ENCODE data around the gene CLASP1. TPM values are rescaled to one million over a fixed set of nuclear protein-coding genes. Genes with fewer than 3 reads are reported as not detected.
"Not testable (repeated sequence)": the region's sequence is repeated elsewhere in the genome, so short reads cannot be mapped to it uniquely, and the experiment has no call there.

CLASP1 gene
- total RNA-seq, 2 experiments from 2014 or later, result 33.8 to 72.4 TPM

DNA sequence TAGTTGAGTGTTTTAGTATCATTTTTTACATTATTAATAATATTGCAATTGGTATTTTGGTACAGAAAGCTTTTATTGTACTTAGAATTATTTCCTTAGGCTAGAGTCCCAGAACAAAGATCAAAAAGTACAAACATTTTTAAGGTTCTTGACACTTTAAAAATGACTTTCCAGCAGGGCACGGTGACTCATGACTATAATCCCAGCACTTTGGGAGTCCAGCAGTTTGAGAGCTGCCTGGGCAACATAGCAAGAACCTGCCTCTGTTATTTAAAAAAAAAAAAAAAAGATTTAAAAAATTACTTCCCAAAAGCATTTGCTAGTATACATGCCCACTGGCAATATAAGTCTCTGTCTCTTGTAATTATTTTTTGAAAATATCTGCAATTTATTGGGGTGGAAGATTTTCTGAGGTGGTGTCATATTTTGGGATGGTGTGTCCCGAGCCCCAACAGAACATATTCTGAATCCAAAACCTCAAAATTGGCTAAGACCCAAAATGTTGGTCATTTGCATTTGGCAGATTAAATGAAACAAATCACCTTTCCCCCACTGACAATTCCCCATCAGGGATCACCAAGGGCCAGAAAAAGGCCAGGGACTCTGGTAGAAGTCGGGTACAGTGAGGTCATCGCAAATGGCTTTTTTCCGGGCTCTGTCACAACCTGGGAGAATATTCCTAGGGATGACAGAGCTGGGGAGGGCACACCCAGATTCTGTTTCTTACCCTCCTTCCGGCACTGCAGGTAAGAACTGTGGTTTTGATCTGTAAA lies 45.3 kb upstream of the CLASP1 start:
- CTCF ChIA-PET (ENCODE audit: unreplicated experiment), result no interaction called here
- intact Hi-C loops (cut with micrococcal nuclease; ENCODE audit: unreplicated experiment), result no loop called here
- Histone ChIP-seq H3K9me2 (ENCODE audit: insufficient read depth, low read length) (no peaks in the 10 kb centered on the region), H2AFZ (ENCODE audit: low read length) (no peak overlapping the region), H3K9me3 (ENCODE audit: low read length) (no peaks in the 10 kb centered on the region), H4K20me1 (ENCODE audit: insufficient read depth, low read length) (no peaks in the 10 kb centered on the region), H3K4me1 (ENCODE audit: insufficient read depth, low read length, poor library complexity, severe bottlenecking) (peaks cover 5% of the 10 kb centered on the region), H3K27ac (ENCODE audit: low read depth, low read length, poor library complexity, severe bottlenecking) (no peak overlapping the region), H3K4me2 (ENCODE audit: low read length) (no peak overlapping the region), H3K79me2 (ENCODE audit: insufficient read depth, low read depth, low read length) (no peaks in the 10 kb centered on the region), H3K36me3 (ENCODE audit: insufficient read depth, low read length) (no peaks in the 10 kb centered on the region), H3K4me3 (ENCODE audit: low read depth, low read length, poor library complexity, severe bottlenecking) (no peak overlapping the region)
- no TSS peak for BruUV-seq (replicated peaks)
- POLR2A ChIA-PET, result interaction anchor here (0.6 to 0.9 kb wide), 2 partner anchors 13 to 285 kb away, joined by 3 to 4 read pairs; no protein-coding TSS in a partner anchor
- TF ChIP-seq, protein P1, sequence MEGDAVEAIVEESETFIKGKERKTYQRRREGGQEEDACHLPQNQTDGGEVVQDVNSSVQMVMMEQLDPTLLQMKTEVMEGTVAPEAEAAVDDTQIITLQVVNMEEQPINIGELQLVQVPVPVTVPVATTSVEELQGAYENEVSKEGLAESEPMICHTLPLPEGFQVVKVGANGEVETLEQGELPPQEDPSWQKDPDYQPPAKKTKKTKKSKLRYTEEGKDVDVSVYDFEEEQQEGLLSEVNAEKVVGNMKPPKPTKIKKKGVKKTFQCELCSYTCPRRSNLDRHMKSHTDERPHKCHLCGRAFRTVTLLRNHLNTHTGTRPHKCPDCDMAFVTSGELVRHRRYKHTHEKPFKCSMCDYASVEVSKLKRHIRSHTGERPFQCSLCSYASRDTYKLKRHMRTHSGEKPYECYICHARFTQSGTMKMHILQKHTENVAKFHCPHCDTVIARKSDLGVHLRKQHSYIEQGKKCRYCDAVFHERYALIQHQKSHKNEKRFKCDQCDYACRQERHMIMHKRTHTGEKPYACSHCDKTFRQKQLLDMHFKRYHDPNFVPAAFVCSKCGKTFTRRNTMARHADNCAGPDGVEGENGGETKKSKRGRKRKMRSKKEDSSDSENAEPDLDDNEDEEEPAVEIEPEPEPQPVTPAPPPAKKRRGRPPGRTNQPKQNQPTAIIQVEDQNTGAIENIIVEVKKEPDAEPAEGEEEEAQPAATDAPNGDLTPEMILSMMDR (conservative IDR thresholded peaks at IDR 0.05; ENCODE audit: low read length), result no peak
- no peak for TF ChIP-seq EZH2phosphoT487 (IDR thresholded peaks at IDR 0.05; ENCODE audit: borderline replicate concordance, low read depth, low read length)
- no peak for DNase-seq (ENCODE audit: low spot score)

DNA sequence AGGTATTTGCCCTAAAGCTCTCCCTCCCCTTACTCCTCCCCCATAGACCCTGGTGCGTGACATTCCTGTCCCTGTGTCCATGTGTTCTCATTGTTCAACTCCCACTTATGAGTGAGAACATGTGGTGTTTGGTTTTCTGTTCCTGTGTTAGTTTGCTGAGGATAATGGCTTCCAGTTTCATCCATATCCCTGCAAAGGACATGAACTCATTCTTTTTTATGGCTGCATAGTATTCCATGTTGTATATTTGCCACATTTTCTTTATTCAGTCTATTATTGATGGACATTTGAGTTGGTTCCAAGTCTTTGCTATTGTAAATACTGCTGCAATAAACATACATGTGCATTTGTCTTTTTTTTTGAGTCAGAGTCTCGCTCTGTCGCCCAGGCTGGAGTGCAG lies 41.3 kb upstream of the CLASP1 start:
- H3K9me3 ChIP-seq (ENCODE audit: low read length); H3K9me2 ChIP-seq (ENCODE audit: insufficient read depth, low read length); H3K4me2 ChIP-seq (ENCODE audit: low read length); H2AFZ ChIP-seq (ENCODE audit: low read length); CTCF ChIA-PET (ENCODE audit: unreplicated experiment); H3K79me2 ChIP-seq (ENCODE audit: insufficient read depth, low read depth, low read length); H4K20me1 ChIP-seq (ENCODE audit: insufficient read depth, low read length); H3K4me3 ChIP-seq (ENCODE audit: low read depth, low read length, poor library complexity, severe bottlenecking); H3K4me1 ChIP-seq (ENCODE audit: insufficient read depth, low read length, poor library complexity, severe bottlenecking); H3K27ac ChIP-seq (ENCODE audit: low read depth, low read length, poor library complexity, severe bottlenecking); BruUV-seq (replicated peaks); DNase-seq (ENCODE audit: low spot score); intact Hi-C loops (cut with micrococcal nuclease; ENCODE audit: unreplicated experiment); H3K36me3 ChIP-seq (ENCODE audit: insufficient read depth, low read length): not testable (repeated sequence)
- POLR2A ChIA-PET, result interaction anchor here (1.2 kb wide), 1 partner anchor 17 kb away, joined by 3 read pairs; no protein-coding TSS in a partner anchor

DNA sequence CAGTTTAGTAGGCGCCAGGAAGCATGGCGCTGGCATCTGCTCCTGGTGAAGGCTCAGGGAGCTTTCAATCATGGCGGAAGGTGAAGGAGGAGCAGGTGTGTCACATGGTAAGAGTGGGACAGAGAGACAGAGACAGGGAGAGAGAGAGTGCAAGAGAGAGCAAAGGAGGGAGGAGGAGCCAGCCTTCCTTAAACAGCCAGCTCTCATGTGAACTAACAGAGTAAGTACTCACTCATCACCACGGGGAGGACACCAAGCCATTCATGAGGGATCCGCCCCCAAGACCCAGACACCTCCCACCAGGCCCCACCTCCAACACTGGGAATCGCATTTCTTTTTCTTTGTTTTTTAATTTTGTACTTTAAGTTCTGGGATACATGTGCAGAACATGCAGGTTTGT lies 40.8 kb upstream of the CLASP1 start:
- no peaks in the 10 kb centered on the region for H3K4me1 ChIP-seq (ENCODE audit: insufficient read depth, low read length, poor library complexity, severe bottlenecking)
- no TSS peak for BruUV-seq (replicated peaks)
- no peak overlapping the region for H3K27ac ChIP-seq (ENCODE audit: low read depth, low read length, poor library complexity, severe bottlenecking)
- intact Hi-C loops (cut with micrococcal nuclease; ENCODE audit: unreplicated experiment), result no loop called here
- H3K4me3 ChIP-seq (ENCODE audit: low read depth, low read length, poor library complexity, severe bottlenecking), result no peak overlapping the region
- no peaks in the 10 kb centered on the region for H3K79me2 ChIP-seq (ENCODE audit: insufficient read depth, low read depth, low read length)
- no peak overlapping the region for H2AFZ ChIP-seq (ENCODE audit: low read length)
- TF ChIP-seq, protein P1 (conservative IDR thresholded peaks at IDR 0.05; ENCODE audit: low read length), result no peak
- no peak for TF ChIP-seq EZH2phosphoT487 (IDR thresholded peaks at IDR 0.05; ENCODE audit: borderline replicate concordance, low read depth, low read length)
- no peaks in the 10 kb centered on the region for H4K20me1 ChIP-seq (ENCODE audit: insufficient read depth, low read length)
- CTCF ChIA-PET (ENCODE audit: unreplicated experiment), result no interaction called here
- no peak for DNase-seq (ENCODE audit: low spot score)
- no peaks in the 10 kb centered on the region for H3K9me3 ChIP-seq (ENCODE audit: low read length)
- H3K36me3 ChIP-seq (ENCODE audit: insufficient read depth, low read length), result no peaks in the 10 kb centered on the region
- no peaks in the 10 kb centered on the region for H3K9me2 ChIP-seq (ENCODE audit: insufficient read depth, low read length)
- H3K4me2 ChIP-seq (ENCODE audit: low read length), result no peak overlapping the region
- POLR2A ChIA-PET, result interaction anchor here (1.2 kb wide), 1 partner anchor 18 kb away, joined by 3 read pairs; no protein-coding TSS in a partner anchor
